KMS-11 (cell line): Measurements from ENCODE around the gene INVS.

Experiments
- H2AFZ ChIP-seq: fragments of 200-600 bp; sonication (generic); 2 replicates; pipeline ENCODE4 v1.6.1; 2016; ENCODE audit warnings: antibody characterized with exemption, mixed run types, low read depth
- H3K27ac ChIP-seq: fragments of 200-600 bp; sonication (generic); 2 replicates; pipeline ENCODE4 v1.6.1; 2016; ENCODE audit warnings: mild to moderate bottlenecking, mixed run types
- H3K27me3 ChIP-seq: fragments of 200-600 bp; sonication (generic); 2 replicates; pipeline ENCODE4 v1.6.1; 2017; ENCODE audit warnings: mild to moderate bottlenecking, low read depth, mixed run types, moderate library complexity; ENCODE audit not compliant: insufficient read depth
- H3K36me3 ChIP-seq: fragments of 200-600 bp; sonication (generic); 2 replicates; pipeline ENCODE4 v1.6.1; 2017; ENCODE audit warnings: mild to moderate bottlenecking, mixed run types; ENCODE audit not compliant: insufficient read depth
- H3K4me1 ChIP-seq: fragments of 200-600 bp; sonication (generic); 2 replicates; pipeline ENCODE4 v1.6.1; 2016; ENCODE audit warnings: mild to moderate bottlenecking, low read depth, mixed run types; ENCODE audit not compliant: poor library complexity, severe bottlenecking
- H3K4me2 ChIP-seq: fragments of 200-600 bp; sonication (generic); 2 replicates; pipeline ENCODE4 v1.7.0; 2016; ENCODE audit warnings: mild to moderate bottlenecking, mixed run types
- H3K4me3 ChIP-seq: fragments of 200-600 bp; sonication (generic); IDR thresholded peaks from 2 replicates; pipeline ENCODE4 v1.6.1; 2017; ENCODE audit warnings: low read depth, low read length, mixed read lengths; ENCODE audit not compliant: insufficient read depth
- H3K79me2 ChIP-seq: fragments of 200-600 bp; sonication (generic); 2 replicates; pipeline ENCODE4 v1.6.1; 2016; ENCODE audit warnings: low read depth, mixed run types; ENCODE audit not compliant: insufficient read depth
- H3K9ac ChIP-seq: fragments of 200-600 bp; sonication (generic); 2 replicates; pipeline ENCODE4 v1.6.1; 2016; ENCODE audit warnings: mild to moderate bottlenecking, mixed run types
- H4K20me1 ChIP-seq: fragments of 200-600 bp; sonication (generic); 2 replicates; pipeline ENCODE4 v1.6.1; 2016; ENCODE audit warnings: mild to moderate bottlenecking, mixed run types; ENCODE audit not compliant: insufficient read depth
- TF ChIP-seq, protein P1 (sequence below): fragments of 200-600 bp; sonication (generic); conservative IDR thresholded peaks from 2 replicates; pipeline ENCODE4 v1.6.1; 2017; ENCODE audit warnings: low read depth, mild to moderate bottlenecking, antibody characterized with exemption, low read length, moderate library complexity, mixed read lengths

Gene INVS

DNA sequence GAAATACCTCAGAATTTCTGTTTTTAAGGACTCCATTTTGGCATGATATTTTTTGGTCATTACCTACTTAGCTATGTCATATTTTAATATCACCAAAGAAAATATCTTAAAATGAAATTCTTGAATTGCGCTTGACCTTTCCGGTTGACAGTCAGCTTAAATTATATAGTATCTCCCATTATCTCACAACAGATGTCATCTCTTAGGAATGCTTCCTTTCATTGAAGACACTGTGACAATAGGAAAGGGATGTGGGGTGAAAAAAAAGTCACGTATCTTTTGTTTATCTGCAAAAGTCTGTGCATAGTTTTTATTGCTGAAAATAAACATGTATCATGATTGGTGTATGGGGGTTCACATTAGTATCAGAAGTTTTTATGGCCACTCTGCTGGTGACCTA, 105.8 kb downstream of the INVS start:
- Histone ChIP-seq H3K27ac (no peak overlapping the region), H2AFZ (no peak overlapping the region), H3K4me3 (no peak overlapping the region), H3K4me2 (no peak overlapping the region), H4K20me1 (no peaks in the 10 kb centered on the region), H3K36me3 (no peaks in the 10 kb centered on the region), H3K79me2 (no peaks in the 10 kb centered on the region), H3K4me1 (no peaks in the 10 kb centered on the region), H3K9ac (no peak overlapping the region), H3K27me3 (no peaks in the 10 kb centered on the region)
- TF ChIP-seq, protein P1, sequence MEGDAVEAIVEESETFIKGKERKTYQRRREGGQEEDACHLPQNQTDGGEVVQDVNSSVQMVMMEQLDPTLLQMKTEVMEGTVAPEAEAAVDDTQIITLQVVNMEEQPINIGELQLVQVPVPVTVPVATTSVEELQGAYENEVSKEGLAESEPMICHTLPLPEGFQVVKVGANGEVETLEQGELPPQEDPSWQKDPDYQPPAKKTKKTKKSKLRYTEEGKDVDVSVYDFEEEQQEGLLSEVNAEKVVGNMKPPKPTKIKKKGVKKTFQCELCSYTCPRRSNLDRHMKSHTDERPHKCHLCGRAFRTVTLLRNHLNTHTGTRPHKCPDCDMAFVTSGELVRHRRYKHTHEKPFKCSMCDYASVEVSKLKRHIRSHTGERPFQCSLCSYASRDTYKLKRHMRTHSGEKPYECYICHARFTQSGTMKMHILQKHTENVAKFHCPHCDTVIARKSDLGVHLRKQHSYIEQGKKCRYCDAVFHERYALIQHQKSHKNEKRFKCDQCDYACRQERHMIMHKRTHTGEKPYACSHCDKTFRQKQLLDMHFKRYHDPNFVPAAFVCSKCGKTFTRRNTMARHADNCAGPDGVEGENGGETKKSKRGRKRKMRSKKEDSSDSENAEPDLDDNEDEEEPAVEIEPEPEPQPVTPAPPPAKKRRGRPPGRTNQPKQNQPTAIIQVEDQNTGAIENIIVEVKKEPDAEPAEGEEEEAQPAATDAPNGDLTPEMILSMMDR: no peak

DNA sequence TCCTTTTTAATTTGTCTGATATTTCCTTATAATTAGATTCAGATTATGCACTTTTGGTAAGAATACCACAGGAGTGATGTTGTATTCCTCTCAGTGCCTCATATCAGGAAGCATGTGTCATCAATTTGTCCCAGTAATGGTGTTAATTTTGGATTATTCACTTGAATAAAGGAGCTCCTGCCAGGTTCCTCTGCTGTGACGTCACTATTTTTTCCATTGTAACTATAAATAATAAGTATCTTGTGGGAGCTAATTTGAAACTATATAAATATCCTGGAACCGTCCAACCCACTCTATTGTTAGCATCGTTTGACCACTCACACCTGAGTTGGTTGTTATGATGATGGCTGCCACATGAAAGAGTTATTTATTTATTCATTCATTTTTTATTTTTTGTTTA, 107.9 kb downstream of the INVS start:
- TF ChIP-seq, protein P1: no peak
- Histone ChIP-seq H3K4me1 (no peaks in the 10 kb centered on the region), H2AFZ (no peak overlapping the region), H3K79me2 (no peaks in the 10 kb centered on the region), H3K4me2 (no peak overlapping the region), H3K9ac (no peak overlapping the region), H3K27ac (no peak overlapping the region), H3K36me3 (no peaks in the 10 kb centered on the region), H4K20me1 (no peaks in the 10 kb centered on the region), H3K4me3 (no peak overlapping the region), H3K27me3 (no peaks in the 10 kb centered on the region)

DNA sequence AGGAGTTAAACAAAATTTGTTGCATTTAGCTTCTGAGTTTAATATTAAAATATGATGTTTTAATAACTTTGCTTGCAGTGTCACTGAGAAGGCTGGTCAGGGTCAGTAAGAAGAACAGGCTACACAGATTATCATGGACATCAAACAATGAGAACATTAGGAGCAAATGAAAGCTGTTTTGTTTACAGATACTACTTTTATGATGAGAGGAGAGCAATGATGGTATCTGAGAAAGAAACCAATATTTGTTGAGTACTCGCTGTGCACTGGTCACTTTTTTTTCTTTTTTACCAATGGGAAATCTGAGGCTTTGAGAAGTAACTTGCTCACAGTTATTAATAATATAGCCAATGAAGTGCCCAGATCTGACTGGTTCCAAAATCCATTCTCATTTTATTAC, 109.6 kb downstream of the INVS start:
- H3K9ac ChIP-seq: no peak overlapping the region
- no peaks in the 10 kb centered on the region for H3K36me3 ChIP-seq
- H3K4me2 ChIP-seq: no peak overlapping the region
- H3K4me3 ChIP-seq: no peak overlapping the region
- H3K27ac ChIP-seq: no peak overlapping the region
- H2AFZ ChIP-seq: no peak overlapping the region
- TF ChIP-seq, protein P1: no peak
- no peaks in the 10 kb centered on the region for H4K20me1 ChIP-seq
- H3K27me3 ChIP-seq: no peaks in the 10 kb centered on the region
- no peaks in the 10 kb centered on the region for H3K79me2 ChIP-seq
- no peaks in the 10 kb centered on the region for H3K4me1 ChIP-seq

DNA sequence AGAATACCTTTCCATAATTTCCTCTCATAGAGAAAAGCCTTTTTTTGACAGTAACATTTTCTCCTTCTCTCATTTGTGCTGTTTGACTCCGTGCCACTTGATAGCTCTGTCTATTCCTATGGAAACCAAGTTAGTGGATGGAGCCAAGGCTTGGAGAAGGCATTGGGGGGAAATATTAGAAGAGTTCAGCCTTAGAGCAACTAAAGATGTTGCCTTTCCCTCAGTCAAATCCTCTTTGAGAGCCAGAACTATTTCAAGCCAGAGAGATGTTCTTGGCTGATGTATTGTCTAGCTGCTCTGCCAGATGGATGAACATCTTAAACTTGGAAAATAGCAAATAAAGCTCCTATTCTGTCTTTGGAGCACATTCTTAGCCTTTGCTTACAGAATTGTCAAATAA, 112.4 kb downstream of the INVS start:
- TF ChIP-seq, protein P1: no peak
- Histone ChIP-seq H3K27ac (no peak overlapping the region), H3K36me3 (no peaks in the 10 kb centered on the region), H3K4me1 (no peaks in the 10 kb centered on the region), H3K79me2 (no peaks in the 10 kb centered on the region), H3K4me3 (no peak overlapping the region), H4K20me1 (no peaks in the 10 kb centered on the region), H3K4me2 (no peak overlapping the region), H3K9ac (no peak overlapping the region), H3K27me3 (no peaks in the 10 kb centered on the region), H2AFZ (no peak overlapping the region)
